ENCODE results near the gene SRGN. TPM values are rescaled to one million over a fixed set of nuclear protein-coding genes. Genes with fewer than 3 reads are reported as not detected.

SRGN gene
- total and polyA plus RNA-seq, 2 donors (not counting 1 experiment from before 2014, with no cell fraction given): 47.3 to 52.3 TPM

- Mint-ChIP-seq H3K27ac (peak overlapping the region; percentile 95), H3K4me1 (peaks cover 57% of the 10 kb centered on the region), H3K27me3 (no peaks in the 10 kb centered on the region), H3K4me3 (peak overlapping the region; percentile 91), H3K9me3 (ENCODE audit: insufficient read depth) (no peaks in the 10 kb centered on the region)
- Histone ChIP-seq H3K4me3 (ENCODE audit: control extremely low read depth in 1 of 5, extremely low read depth in 1 of 5, insufficient read depth in 1 of 5, low read depth in 2 of 5, low read length in 4 of 5) (peak overlapping the region in 2 of 5 experiments; percentile 35 to 95), H3K9ac (ENCODE audit: low read length) (peak overlapping the region; percentile 30), H3K9me3 (ENCODE audit: control extremely low read depth in 1 of 3, control insufficient read depth in 2 of 3, insufficient read depth in 1 of 3, low read length in 2 of 3) (no peaks in the 10 kb centered on the region), H4K20me1 (ENCODE audit: control insufficient read depth, insufficient read depth, low read length, poor library complexity, severe bottlenecking) (no peaks in the 10 kb centered on the region), H3K27me3 (replicated peaks in 1 of 4; ENCODE audit: control extremely low read depth in 1 of 4, control insufficient read depth in 3 of 4, insufficient read depth in 4 of 4, low read length in 3 of 4) (no peaks in the 10 kb centered on the region), H3K36me3 (replicated peaks in 1 of 2; ENCODE audit: control extremely low read depth in 1 of 2, control insufficient read depth in 1 of 2, extremely low read depth in 1 of 2, insufficient read depth in 2 of 2, low read length in 1 of 2) (no peaks in the 10 kb centered on the region), H3K27ac (ENCODE audit: low read length in 2 of 2) (peak overlapping the region; percentile 54 to 91), H3K4me2 (replicated peaks; ENCODE audit: low read depth, low read length, poor library complexity, severe bottlenecking) (peak overlapping the region; percentile 97), H3K79me2 (ENCODE audit: control insufficient read depth, insufficient read depth, low read length) (peaks cover 59% of the 10 kb centered on the region), H2AFZ (ENCODE audit: insufficient read depth, low read depth, low read length, poor library complexity, severe bottlenecking) (peak overlapping the region; percentile 71), H3K4me1 (ENCODE audit: control insufficient read depth in 2 of 2, insufficient read depth in 2 of 2, low read length in 2 of 2) (peaks cover 42 to 46% of the 10 kb centered on the region in 2 donors)
- POLR2A ChIA-PET: no interaction called here
- intact Hi-C loops (cut with micrococcal nuclease): loop anchor here (10.0 kb wide), 1 partner anchor 366 kb away; the partner anchor contains the start of gene CCAR1
- ATAC-seq (ENCODE audit: low read depth) (no peak), DNase-seq (peak; percentile 17)
- TF ChIP-seq EZH2 (IDR thresholded peaks at IDR 0.05; ENCODE audit: borderline replicate concordance, insufficient read depth, low read depth, low read length, poor library complexity, severe bottlenecking) (no peak), CTCF (IDR thresholded peaks at IDR 0.05) (no peak)
- WGBS (ENCODE audit: insufficient coverage): 100% methylated on average over 1 of the region's 1 CpG
- CTCF ChIA-PET: interaction anchor here (0.5 to 11.8 kb wide), 5 partner anchors 10 to 89 kb away, joined by 3 to 197 read pairs (median 3); no protein-coding TSS in a partner anchor
These were observed 2.8 kb downstream of the SRGN start for GRCh38 chr10:69090685-69091084.

GRCh38 chr10:69091143-69091651 is 3.3 kb downstream of the SRGN start:
- TF ChIP-seq CTCF (IDR thresholded peaks at IDR 0.05): no peak
- TF ChIP-seq EZH2 (IDR thresholded peaks at IDR 0.05; ENCODE audit: borderline replicate concordance, insufficient read depth, low read depth, low read length, poor library complexity, severe bottlenecking): no peak
- peaks cover 54% of the 10 kb centered on the region for H3K4me1 Mint-ChIP-seq
- Histone ChIP-seq H3K4me2 (replicated peaks; ENCODE audit: low read depth, low read length, poor library complexity, severe bottlenecking) (peak overlapping the region; percentile 97), H3K27ac (ENCODE audit: low read length in 2 of 2) (peak overlapping the region; percentile 16 to 91), H3K4me1 (ENCODE audit: control insufficient read depth in 2 of 2, insufficient read depth in 2 of 2, low read length in 2 of 2) (peaks cover 40 to 46% of the 10 kb centered on the region in 2 donors), H3K4me3 (ENCODE audit: control extremely low read depth in 1 of 5, extremely low read depth in 1 of 5, insufficient read depth in 1 of 5, low read depth in 2 of 5, low read length in 4 of 5) (peak overlapping the region in 4 of 5 experiments; percentile 6 to 95 (median 27)), H3K36me3 (replicated peaks in 1 of 2; ENCODE audit: control extremely low read depth in 1 of 2, control insufficient read depth in 1 of 2, extremely low read depth in 1 of 2, insufficient read depth in 2 of 2, low read length in 1 of 2) (no peaks in the 10 kb centered on the region), H3K27me3 (replicated peaks in 1 of 4; ENCODE audit: control extremely low read depth in 1 of 4, control insufficient read depth in 3 of 4, insufficient read depth in 4 of 4, low read length in 3 of 4) (no peaks in the 10 kb centered on the region), H4K20me1 (ENCODE audit: control insufficient read depth, insufficient read depth, low read length, poor library complexity, severe bottlenecking) (no peaks in the 10 kb centered on the region), H3K79me2 (ENCODE audit: control insufficient read depth, insufficient read depth, low read length) (peaks cover 60% of the 10 kb centered on the region), H3K9me3 (ENCODE audit: control extremely low read depth in 1 of 3, control insufficient read depth in 2 of 3, insufficient read depth in 1 of 3, low read length in 2 of 3) (no peaks in the 10 kb centered on the region), H3K9ac (ENCODE audit: low read length) (peak overlapping the region; percentile 30), H2AFZ (ENCODE audit: insufficient read depth, low read depth, low read length, poor library complexity, severe bottlenecking) (peak overlapping the region; percentile 71)
- intact Hi-C loops (cut with micrococcal nuclease): loop anchor here (10.0 kb wide), 1 partner anchor 366 kb away; the partner anchor contains the start of gene CCAR1
- peak overlapping the region; percentile 67 for H3K27ac Mint-ChIP-seq
- ATAC-seq (ENCODE audit: low read depth): no peak
- no peaks in the 10 kb centered on the region for H3K27me3 Mint-ChIP-seq
- ChIA-PET POLR2A (no interaction called here), CTCF (interaction anchor here (0.6 to 11.8 kb wide), 5 partner anchors 10 to 102 kb away, joined by 3 to 197 read pairs (median 5); no protein-coding TSS in a partner anchor)
- DNase-seq: peak; percentile 24
- peak overlapping the region; percentile 91 for H3K4me3 Mint-ChIP-seq
- WGBS (ENCODE audit: insufficient coverage): 10% methylated on average over 2 of the region's 8 CpGs
- H3K9me3 Mint-ChIP-seq (ENCODE audit: insufficient read depth): no peaks in the 10 kb centered on the region
